GM21423 (cell line): ENCODE results near the gene TULP1.

Experiments
- ATAC-seq: cut with Tn5 transposase; IDR thresholded peaks from one replicate; pipeline ENCODE4 v1.9.1; 2021; ENCODE audit warnings: mild to moderate bottlenecking, moderate library complexity; ENCODE audit not compliant: unreplicated experiment

TULP1 gene

GRCh38 chr6:35497571-35498421, 14.9 kb downstream of the TULP1 start:
- no peak for ATAC-seq

GRCh38 chr6:35496841-35497570, 15.7 kb downstream of the TULP1 start, which contains the start of gene TEAD3:
TEAD3 (minus strand) TSS chr6:35497079.
- ATAC-seq: no peak

- ATAC-seq: no peak
Measured at GRCh38 chr6:35496036-35496840, 16.5 kb downstream of the TULP1 start.

GRCh38 chr6:35495258-35496035, 17.2 kb downstream of the TULP1 start:
- ATAC-seq: no peak

GRCh38 chr6:35494161-35494563, 18.5 kb downstream of the TULP1 start:
- ATAC-seq: no peak

- no peak for ATAC-seq
Measured at GRCh38 chr6:35493307-35493983, 19.3 kb downstream of the TULP1 start.

GRCh38 chr6:35492974-35493284, 19.8 kb downstream of the TULP1 start:
- no peak for ATAC-seq

GRCh38 chr6:35492258-35492973, 20.3 kb downstream of the TULP1 start:
- no peak for ATAC-seq

GRCh38 chr6:35491558-35492257, 21.0 kb downstream of the TULP1 start:
- ATAC-seq: no peak

- ATAC-seq: no peak
Measured at GRCh38 chr6:35490821-35491557, 21.7 kb downstream of the TULP1 start.

GRCh38 chr6:35489995-35490791, 22.5 kb downstream of the TULP1 start:
- no peak for ATAC-seq

GRCh38 chr6:35489066-35489465, 23.6 kb downstream of the TULP1 start:
- ATAC-seq: no peak

GRCh38 chr6:35488517-35488862, 24.2 kb downstream of the TULP1 start:
- ATAC-seq: no peak

- no peak for ATAC-seq
Measured at GRCh38 chr6:35487658-35488516, 24.8 kb downstream of the TULP1 start.

GRCh38 chr6:35486005-35486925, 26.4 kb downstream of the TULP1 start:
- no peak for ATAC-seq
